Urothelium cell line (cell line): ENCODE data around the gene C4orf51.

Experiments
- DNase-seq: peaks from one replicate; pipeline ENCODE4 v3.0.0; 2011; ENCODE audit warnings: low spot score, mixed read lengths
- FAIRE-seq: peaks from 2 replicates; lab custom pipeline; 2011; peaks lifted over from hg19 to GRCh38; lab: Jason Lieb, UNC

C4orf51 gene

GRCh38 chr4:145743641-145744040, 63.7 kb downstream of the C4orf51 start:
- no peak for FAIRE-seq

GRCh38 chr4:145755802-145756201, 75.9 kb downstream of the C4orf51 start:
- FAIRE-seq (no peak), DNase-seq (no peak)

More at GRCh38 chr4:145743641-145744040, 63.7 kb downstream of the C4orf51 start:
- DNase-seq, result no peak

GRCh38 chr4:145756244-145756643, 76.3 kb downstream of the C4orf51 start:
- DNase-seq, result no peak
- FAIRE-seq, result no peak

- FAIRE-seq, result no peak
- DNase-seq, result no peak
Measured at GRCh38 chr4:145757188-145757587, 77.2 kb downstream of the C4orf51 start.

- no peak for DNase-seq
- FAIRE-seq, result no peak
Measured at GRCh38 chr4:145760176-145760575, 80.2 kb downstream of the C4orf51 start.

GRCh38 chr4:145760961-145761929, 81.3 kb downstream of the C4orf51 start:
- DNase-seq (no peak), FAIRE-seq (no peak)

GRCh38 chr4:145762719-145763118, 82.8 kb downstream of the C4orf51 start:
- DNase-seq (no peak), FAIRE-seq (no peak)

- FAIRE-seq, result no peak
Measured at GRCh38 chr4:145763399-145763798, 83.5 kb downstream of the C4orf51 start.

GRCh38 chr4:145766273-145766672, 86.3 kb downstream of the C4orf51 start:
- DNase-seq (no peak), FAIRE-seq (no peak)

More at GRCh38 chr4:145763399-145763798, 83.5 kb downstream of the C4orf51 start:
- no peak for DNase-seq

- FAIRE-seq, result no peak
Measured at GRCh38 chr4:145769450-145770037, 89.6 kb downstream of the C4orf51 start.

GRCh38 chr4:145770124-145770523, 90.2 kb downstream of the C4orf51 start:
- DNase-seq (no peak), FAIRE-seq (no peak)

More at GRCh38 chr4:145769450-145770037, 89.6 kb downstream of the C4orf51 start:
- no peak for DNase-seq

GRCh38 chr4:145772347-145772746, 92.4 kb downstream of the C4orf51 start:
- DNase-seq (no peak), FAIRE-seq (no peak)

GRCh38 chr4:145773581-145774234, 93.8 kb downstream of the C4orf51 start:
- no peak for FAIRE-seq
- no peak for DNase-seq

GRCh38 chr4:145774473-145774872, 94.5 kb downstream of the C4orf51 start:
- no peak for FAIRE-seq

GRCh38 chr4:145775406-145775805, 95.5 kb downstream of the C4orf51 start:
- FAIRE-seq (no peak), DNase-seq (no peak)

More at GRCh38 chr4:145774473-145774872, 94.5 kb downstream of the C4orf51 start:
- DNase-seq, result no peak

GRCh38 chr4:145776208-145776607, 96.3 kb downstream of the C4orf51 start:
- no peak for FAIRE-seq
- DNase-seq, result no peak

- DNase-seq (no peak), FAIRE-seq (no peak)
Measured at GRCh38 chr4:145779319-145779801, 99.4 kb downstream of the C4orf51 start.

GRCh38 chr4:145781351-145781750, 101.4 kb downstream of the C4orf51 start:
- no peak for FAIRE-seq
- no peak for DNase-seq
